ENCODE data around the gene HSD17B12.
"Not testable (repeated sequence)": the region's sequence is repeated elsewhere in the genome, so short reads cannot be mapped to it uniquely, and the experiment has no call there.

HSD17B12 gene

DNA sequence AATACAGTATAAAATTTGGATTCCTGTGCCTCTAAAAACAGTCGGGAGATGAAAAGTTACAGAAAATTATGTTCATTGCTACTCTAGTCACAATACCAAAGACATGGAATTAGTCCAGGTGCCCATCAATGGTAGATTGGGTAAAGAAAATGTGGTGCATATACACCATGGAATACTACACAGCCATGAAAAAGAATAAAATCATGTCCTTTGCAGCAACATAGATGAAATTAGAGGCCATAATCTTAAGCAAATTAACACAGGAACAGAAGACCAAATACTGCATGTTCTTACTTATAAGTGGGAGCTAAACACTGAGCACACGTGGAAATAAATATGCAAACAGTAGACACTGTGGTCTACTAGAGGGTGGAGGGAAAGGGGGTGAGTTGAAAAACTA lies 67.6 kb downstream of the HSD17B12 start:
- DNase-seq = no peak

DNA sequence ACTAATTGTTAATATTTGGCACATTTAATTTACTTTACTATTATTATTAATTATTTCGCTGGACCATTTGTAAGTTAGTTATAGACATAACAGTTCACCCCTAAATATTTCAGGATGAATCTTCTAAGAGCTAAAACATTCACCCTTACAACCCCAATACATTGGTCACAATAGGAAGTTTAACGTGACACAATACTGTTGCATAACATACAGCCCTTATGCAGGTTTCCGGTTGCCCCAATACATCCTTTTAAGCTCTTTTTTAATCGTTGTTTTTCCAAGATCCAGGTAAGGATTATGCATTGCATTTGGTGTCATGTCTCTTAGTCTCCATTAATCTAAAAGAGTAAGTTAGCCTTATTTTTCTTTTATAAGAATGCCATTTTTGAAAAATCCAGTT lies 71.2 kb downstream of the HSD17B12 start:
- DNase-seq = no peak

DNA sequence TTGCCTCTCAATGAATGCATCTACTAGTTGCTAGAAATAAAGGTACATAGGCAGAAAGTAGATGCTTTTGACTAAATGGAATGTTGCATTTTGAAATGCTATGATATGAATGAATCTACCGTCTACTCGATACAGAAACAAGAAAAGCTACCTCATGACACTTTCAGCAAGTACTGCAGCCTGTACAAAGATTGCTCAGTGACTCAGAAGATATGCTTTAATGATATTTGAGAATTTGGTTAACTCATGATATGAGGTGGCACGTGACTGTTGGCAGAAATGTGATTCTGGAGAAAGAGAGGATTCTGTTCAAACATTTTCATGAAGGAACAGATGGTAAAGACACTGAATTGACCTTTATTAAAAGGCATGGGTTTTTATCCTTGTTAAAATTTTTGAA lies 76.0 kb downstream of the HSD17B12 start:
- no peak for DNase-seq

DNA sequence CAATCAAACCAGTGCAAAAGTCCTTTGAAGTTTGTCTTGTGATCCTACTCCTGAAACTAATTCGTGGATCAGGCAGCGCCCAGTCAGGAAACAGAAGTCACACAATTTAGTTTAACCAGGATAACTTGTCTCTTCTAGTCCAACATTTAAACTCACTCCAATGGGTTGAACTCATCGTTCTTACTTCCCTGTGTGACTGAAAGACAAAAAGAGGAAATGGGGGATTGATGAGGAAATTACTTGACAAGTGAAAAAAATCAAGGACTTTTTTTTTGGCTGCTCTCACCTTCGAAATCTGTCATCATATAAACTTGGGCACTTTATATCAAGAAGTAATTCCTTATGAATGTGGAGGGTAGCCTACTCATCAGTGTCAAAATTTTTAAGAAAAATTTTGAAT lies 78.4 kb downstream of the HSD17B12 start:
- DNase-seq = no peak

- no peak for DNase-seq
Observed at GRCh38 chr11:43760902-43761301, 80.4 kb downstream of the HSD17B12 start.

GRCh38 chr11:43765194-43765593 lies 84.7 kb downstream of the HSD17B12 start:
- no peak for DNase-seq

GRCh38 chr11:43768654-43769053 lies 88.1 kb downstream of the HSD17B12 start:
- not testable (repeated sequence) for DNase-seq

- no peak for DNase-seq
Observed at GRCh38 chr11:43770173-43770572, 89.6 kb downstream of the HSD17B12 start.

- DNase-seq = no peak
Observed at GRCh38 chr11:43772733-43773132, 92.2 kb downstream of the HSD17B12 start.

- DNase-seq = no peak
Observed at GRCh38 chr11:43774786-43775185, 94.2 kb downstream of the HSD17B12 start.

- no peak for DNase-seq
Observed at GRCh38 chr11:43779306-43779705, 98.8 kb downstream of the HSD17B12 start.

DNA sequence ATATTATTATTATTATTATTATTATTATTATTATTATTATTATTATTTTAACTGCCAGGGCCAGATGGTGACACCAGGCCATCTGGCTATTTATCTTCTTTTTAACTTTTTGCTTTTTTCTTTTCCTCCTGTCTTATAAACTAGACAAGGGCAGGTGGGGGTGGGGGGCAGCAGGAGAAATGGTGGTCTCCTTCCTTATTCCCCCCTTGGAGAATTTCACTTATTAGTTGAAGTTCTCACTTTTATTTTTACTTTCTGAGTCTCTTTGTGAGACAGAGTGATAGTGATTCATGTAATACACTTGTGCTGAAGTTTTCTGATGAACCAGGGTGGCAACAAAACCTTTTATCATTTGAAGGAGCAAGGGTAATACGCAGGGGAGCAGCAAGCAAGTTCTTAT lies 103.8 kb downstream of the HSD17B12 start:
- no peak for DNase-seq

DNA sequence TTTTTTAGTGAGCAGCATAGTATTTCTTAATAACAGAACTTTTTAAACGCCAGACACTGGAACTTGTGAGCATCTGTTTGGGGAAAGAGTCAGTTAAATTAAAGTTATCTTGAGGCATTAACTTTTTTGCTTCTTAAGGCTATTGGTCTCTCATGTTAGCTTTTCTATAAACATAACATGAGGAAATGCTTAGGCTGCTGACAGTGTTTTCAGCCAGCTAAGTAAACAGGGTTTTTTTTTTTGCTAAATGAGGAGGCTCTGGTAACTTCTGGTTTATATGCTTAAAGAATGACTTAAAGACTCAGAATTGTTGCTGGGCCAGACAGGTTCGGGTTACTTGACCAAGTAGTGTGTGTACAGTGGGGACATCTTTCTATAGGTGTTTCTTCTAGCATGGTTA lies 104.3 kb downstream of the HSD17B12 start:
- DNase-seq = no peak

GRCh38 chr11:43785318-43785717 lies 104.8 kb downstream of the HSD17B12 start:
- DNase-seq = no peak

DNA sequence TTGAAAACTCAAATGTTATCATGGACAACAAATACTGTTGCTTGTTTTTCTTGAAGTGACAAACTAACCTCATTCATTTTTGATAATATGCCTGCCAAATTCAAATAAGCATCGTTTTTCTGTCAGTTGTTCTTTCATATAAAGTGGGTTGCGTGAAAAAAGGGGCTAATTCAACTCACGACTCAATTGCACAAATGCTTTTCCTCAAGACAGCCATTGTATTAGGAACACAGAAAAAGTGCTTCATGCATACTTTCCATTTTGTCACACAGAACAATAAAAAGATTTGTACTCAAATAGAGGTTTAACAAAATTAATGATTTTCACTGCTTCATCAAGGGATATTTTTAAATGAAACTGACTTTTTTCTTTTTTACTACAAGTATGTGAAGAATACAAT lies 105.5 kb downstream of the HSD17B12 start:
- no peak for DNase-seq

DNA sequence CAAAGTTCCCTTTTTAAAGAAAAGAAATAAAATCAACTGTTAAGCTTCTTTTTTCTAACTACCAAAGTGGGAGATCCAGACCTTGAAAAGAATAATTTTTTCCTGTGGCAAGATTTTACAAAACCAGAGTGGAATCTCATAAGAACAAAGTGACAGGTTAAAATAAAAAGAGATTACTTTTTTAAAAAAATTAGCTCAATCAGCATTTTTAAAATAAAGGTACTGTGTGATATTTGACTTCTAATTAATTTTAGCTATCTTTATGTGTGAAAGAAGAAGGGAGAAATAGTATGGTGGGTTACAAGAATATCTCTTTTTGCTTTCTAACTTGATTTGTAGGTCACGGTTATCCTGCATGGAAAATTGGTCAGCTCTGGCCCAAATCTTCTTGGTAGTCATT lies 107.3 kb downstream of the HSD17B12 start:
- DNase-seq = no peak

- peak; percentile 79 for DNase-seq
Observed at GRCh38 chr11:43788421-43788820, 107.9 kb downstream of the HSD17B12 start.

GRCh38 chr11:43789700-43790443 lies 109.3 kb downstream of the HSD17B12 start:
- no peak for DNase-seq

- DNase-seq = no peak
Observed at GRCh38 chr11:43790444-43790794, 109.9 kb downstream of the HSD17B12 start.

DNA sequence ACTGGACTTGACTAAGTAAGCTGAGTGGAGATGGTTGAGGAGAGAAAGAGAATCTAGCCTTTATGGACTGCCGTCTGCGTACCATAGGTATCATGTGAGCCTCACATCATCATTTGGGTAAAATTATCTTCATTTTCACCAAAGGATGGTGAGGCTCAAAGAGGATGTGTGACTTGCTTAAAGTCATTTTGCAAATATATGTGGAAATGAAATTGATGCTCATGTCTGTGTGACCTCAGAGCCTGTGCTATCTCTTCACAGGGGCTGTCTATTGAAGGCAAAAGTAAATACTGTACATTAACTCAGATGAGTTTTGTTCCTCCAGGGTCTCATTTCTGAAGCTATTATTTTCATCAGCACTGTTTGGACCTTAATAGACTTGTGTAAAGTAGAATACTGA lies 116.8 kb downstream of the HSD17B12 start:
- no peak for DNase-seq

- DNase-seq = no peak
Observed at GRCh38 chr11:43797866-43798265, 117.3 kb downstream of the HSD17B12 start.

DNA sequence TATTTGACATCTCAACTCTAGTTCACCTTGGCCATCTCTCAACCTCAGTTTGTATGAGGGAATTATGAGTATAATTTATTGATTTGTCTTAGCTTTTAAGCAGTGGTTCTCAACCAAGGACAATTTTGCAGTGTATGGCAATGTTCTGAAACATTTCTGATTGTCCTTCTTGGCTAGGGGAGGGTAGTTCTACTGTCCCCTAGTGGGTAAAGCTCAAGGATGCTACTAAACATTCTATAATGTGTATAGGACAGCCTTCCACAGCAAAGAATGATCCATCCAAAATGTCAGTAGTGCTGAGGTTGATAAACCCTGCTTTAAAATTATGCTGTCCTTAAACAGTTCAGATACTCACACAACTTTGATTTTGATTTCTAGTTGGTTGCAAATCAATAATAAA lies 122.0 kb downstream of the HSD17B12 start:
- DNase-seq = no peak

DNA sequence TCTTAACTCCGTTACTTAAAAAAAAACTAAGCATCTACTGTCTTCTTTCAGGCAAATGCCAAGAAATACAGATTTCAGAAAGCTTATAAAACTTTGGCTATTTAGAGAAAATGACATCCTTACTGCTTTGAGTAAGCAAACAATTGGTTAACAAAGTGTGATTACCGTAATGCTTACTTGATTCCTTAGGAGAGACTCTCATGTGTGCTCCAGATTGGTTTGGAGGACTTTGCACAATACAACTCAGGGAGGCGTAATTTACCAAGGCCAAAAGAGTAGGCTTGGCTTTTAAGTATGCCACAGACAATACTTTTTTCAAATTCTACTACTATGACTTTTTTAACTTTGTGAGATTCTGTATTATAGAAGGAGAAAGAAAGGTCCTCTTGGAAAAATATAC lies 123.2 kb downstream of the HSD17B12 start:
- no peak for DNase-seq

DNA sequence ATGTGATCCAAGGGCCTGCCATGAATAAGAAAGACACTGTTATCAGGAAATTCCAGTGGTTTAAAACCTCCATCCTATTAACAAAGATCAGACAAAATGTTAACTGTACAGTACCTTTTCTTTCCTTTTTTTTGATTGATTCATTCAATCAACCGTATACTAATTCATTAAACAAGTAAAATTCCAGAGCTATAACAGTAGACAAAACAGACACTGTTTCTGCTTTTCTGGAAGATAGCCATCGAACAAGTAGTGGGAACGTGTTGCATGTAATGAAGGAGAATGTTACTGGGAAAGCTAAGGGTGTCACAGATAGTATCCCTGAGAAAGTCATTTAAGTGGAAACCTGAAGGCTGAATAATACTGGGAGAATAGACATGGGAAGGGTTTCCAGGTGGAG lies 126.4 kb downstream of the HSD17B12 start:
- DNase-seq = no peak

GRCh38 chr11:43810929-43811596 lies 130.5 kb downstream of the HSD17B12 start:
- no peak for DNase-seq

All from NCI-H146 (cell line).